Measurements from ENCODE around the gene MAGEB4.

DNA sequence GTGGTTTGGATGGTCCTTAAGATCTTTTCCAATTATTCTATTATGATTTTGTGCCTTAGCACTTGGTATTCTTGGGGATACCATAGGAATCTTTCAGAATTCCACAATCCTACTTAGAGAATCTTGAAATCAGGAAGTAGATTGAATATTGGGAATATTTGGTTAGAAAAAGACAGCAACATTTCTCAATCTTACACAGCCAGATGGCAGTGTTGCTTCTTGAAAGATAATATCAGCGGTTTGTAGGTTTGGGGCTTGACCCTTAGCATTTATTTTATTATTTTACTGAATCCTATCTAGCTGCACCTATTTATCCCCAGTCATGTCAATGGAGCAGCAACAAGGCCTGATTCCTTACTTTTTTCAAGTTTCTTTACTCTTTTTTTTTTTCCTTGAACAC is 33.7 kb downstream of the MAGEB4 start:
- TF ChIP-seq, protein P1, sequence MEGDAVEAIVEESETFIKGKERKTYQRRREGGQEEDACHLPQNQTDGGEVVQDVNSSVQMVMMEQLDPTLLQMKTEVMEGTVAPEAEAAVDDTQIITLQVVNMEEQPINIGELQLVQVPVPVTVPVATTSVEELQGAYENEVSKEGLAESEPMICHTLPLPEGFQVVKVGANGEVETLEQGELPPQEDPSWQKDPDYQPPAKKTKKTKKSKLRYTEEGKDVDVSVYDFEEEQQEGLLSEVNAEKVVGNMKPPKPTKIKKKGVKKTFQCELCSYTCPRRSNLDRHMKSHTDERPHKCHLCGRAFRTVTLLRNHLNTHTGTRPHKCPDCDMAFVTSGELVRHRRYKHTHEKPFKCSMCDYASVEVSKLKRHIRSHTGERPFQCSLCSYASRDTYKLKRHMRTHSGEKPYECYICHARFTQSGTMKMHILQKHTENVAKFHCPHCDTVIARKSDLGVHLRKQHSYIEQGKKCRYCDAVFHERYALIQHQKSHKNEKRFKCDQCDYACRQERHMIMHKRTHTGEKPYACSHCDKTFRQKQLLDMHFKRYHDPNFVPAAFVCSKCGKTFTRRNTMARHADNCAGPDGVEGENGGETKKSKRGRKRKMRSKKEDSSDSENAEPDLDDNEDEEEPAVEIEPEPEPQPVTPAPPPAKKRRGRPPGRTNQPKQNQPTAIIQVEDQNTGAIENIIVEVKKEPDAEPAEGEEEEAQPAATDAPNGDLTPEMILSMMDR (conservative IDR thresholded peaks at IDR 0.05): peak; percentile 34
- no peak for TF ChIP-seq ZFX (IDR thresholded peaks at IDR 0.05)
